Neural cell (in vitro differentiated cells): Measurements from ENCODE around the gene KRTCAP2. TPM values are rescaled to one million over a fixed set of nuclear protein-coding genes. Genes with fewer than 3 reads are reported as not detected.
"Not testable (repeated sequence)": the region's sequence is repeated elsewhere in the genome, so short reads cannot be mapped to it uniquely, and the experiment has no call there.

ENCODE experiments used
- H2AFZ ChIP-seq: fragments of 200-600, 300-800 bp; sonication (generic), shearing (Covaris generic); 2 replicates; pipeline ENCODE4 v1.6.0; 2014; ENCODE audit warnings: low read depth, mild to moderate bottlenecking, antibody characterized with exemption, low read length, moderate library complexity
- H3F3A ChIP-seq: fragments of 200-600 bp; shearing (Covaris generic); 2 replicates; pipeline ENCODE4 v1.6.1; 2016; ENCODE audit warnings: mild to moderate bottlenecking, moderate library complexity, mixed read lengths, antibody characterized with exemption, low read length; ENCODE audit not compliant: insufficient read depth, poor library complexity, severe bottlenecking
- H3K27ac ChIP-seq: fragments of 200-600, 300-800 bp; sonication (generic), shearing (Covaris generic); 2 replicates; pipeline ENCODE4 v1.5.1; 2014; ENCODE audit warnings: mild to moderate bottlenecking, low read length, moderate library complexity
- H3K27me3 ChIP-seq: fragments of 300-800, 200-600 bp; sonication (generic), shearing (Covaris generic); 2 replicates; pipeline ENCODE4 v1.6.0; 2014; ENCODE audit warnings: mild to moderate bottlenecking, low read depth, low read length, moderate library complexity; ENCODE audit not compliant: insufficient read depth
- H3K36me3 ChIP-seq: fragments of 300-800, 200-600 bp; sonication (generic), shearing (Covaris generic); 2 replicates; pipeline ENCODE4 v1.5.1; 2014; ENCODE audit warnings: mild to moderate bottlenecking, antibody characterized with exemption, low read length, moderate library complexity; ENCODE audit not compliant: insufficient read depth
- H3K4me2 ChIP-seq: fragments of 300-800, 200-600 bp; sonication (generic), shearing (Covaris generic); 2 replicates; pipeline ENCODE4 v1.6.0; 2014; ENCODE audit warnings: mild to moderate bottlenecking, low read length
- H3K4me3 ChIP-seq: fragments of 300-800, 200-600 bp; sonication (generic), shearing (Covaris generic); 2 replicates; pipeline ENCODE4 v1.5.1; 2014; ENCODE audit warnings: mild to moderate bottlenecking, low read length, moderate library complexity
- H3K79me2 ChIP-seq: fragments of 200-600 bp; shearing (Covaris generic); replicated peaks from 2 replicates; pipeline ENCODE4 v1.6.0; 2014; ENCODE audit warnings: mild to moderate bottlenecking, low read length, moderate library complexity; ENCODE audit not compliant: insufficient read depth
- H3K9ac ChIP-seq: fragments of 300-800, 200-600 bp; sonication (generic), shearing (Covaris generic); 2 replicates; pipeline ENCODE4 v1.6.1; 2016; ENCODE audit warnings: mild to moderate bottlenecking, low read length, mixed read lengths
- H3K9me2 ChIP-seq: fragments of 200-600 bp; shearing (Covaris generic); 2 replicates; pipeline ENCODE4 v1.6.1; 2016; ENCODE audit warnings: mild to moderate bottlenecking, low read length, mixed read lengths; ENCODE audit not compliant: insufficient read depth
- H3K9me3 ChIP-seq: fragments of 200-600, 300-800 bp; sonication (generic), shearing (Covaris generic); 2 replicates; pipeline ENCODE4 v1.6.1; 2016; ENCODE audit warnings: mild to moderate bottlenecking, mixed run types, low read length, moderate library complexity, mixed read lengths
- H4K20me1 ChIP-seq: fragments of 200-600 bp; shearing (Covaris generic); 2 replicates; pipeline ENCODE4 v1.6.1; 2016; ENCODE audit warnings: mild to moderate bottlenecking, mixed run types; ENCODE audit not compliant: insufficient read depth
- EP300 ChIP-seq: fragments of 450-650 bp; conservative IDR thresholded peaks from 2 replicates; pipeline ENCODE4 v1.6.1; 2014; ENCODE audit warnings: antibody characterized with exemption, mild to moderate bottlenecking, moderate library complexity; ENCODE audit not compliant: poor library complexity, severe bottlenecking
- EZH2 ChIP-seq: fragments of 200-600, 300-800 bp; shearing (Covaris generic), sonication (generic); IDR thresholded peaks from 2 replicates; pipeline ENCODE4 v1.6.1; 2014; ENCODE audit warnings: antibody characterized with exemption, low read length, borderline replicate concordance, mild to moderate bottlenecking; ENCODE audit not compliant: insufficient read depth, poor library complexity, severe bottlenecking
- MXI1 ChIP-seq: fragments of 450-650 bp; conservative IDR thresholded peaks from 2 replicates; pipeline ENCODE4 v1.6.1; 2014; ENCODE audit warnings: antibody characterized with exemption, mild to moderate bottlenecking; ENCODE audit not compliant: poor library complexity, severe bottlenecking
- POLR2AphosphoS5 ChIP-seq: IDR thresholded peaks from 2 replicates; pipeline ENCODE4 v1.6.1; 2012
- RAD21 ChIP-seq: fragments of 450-650 bp; conservative IDR thresholded peaks from 2 replicates; pipeline ENCODE4 v1.6.1; 2014; ENCODE audit warnings: antibody characterized with exemption, mild to moderate bottlenecking, moderate library complexity
- SMC3 ChIP-seq: fragments of 450-650 bp; conservative IDR thresholded peaks from 2 replicates; pipeline ENCODE4 v1.6.1; 2014; ENCODE audit warnings: antibody characterized with exemption, mild to moderate bottlenecking, moderate library complexity; ENCODE audit not compliant: poor library complexity
- TAF1 ChIP-seq: IDR thresholded peaks from 2 replicates; pipeline ENCODE4 v1.6.1; 2012; ENCODE audit warnings: low read depth
- polyA minus RNA-seq: library from RNA; depleted of rRNA, polyadenylated mRNA; stranded (reverse); fragments of >200 nt; gene quantifications from 2 replicates; pipeline ENCODE4 v1.2.3, GENCODE V29; 2014
- polyA plus RNA-seq: library from polyadenylated mRNA; depleted of rRNA; stranded (reverse); fragments of >200 nt; gene quantifications from 2 replicates; pipeline ENCODE4 v1.2.3, GENCODE V29; 2014
- TF ChIP-seq, protein P1 (sequence below): IDR thresholded peaks from 2 replicates; pipeline ENCODE4 v1.6.1; 2012; ENCODE audit warnings: borderline replicate concordance
- TF ChIP-seq, protein P2 (sequence below): fragments of 450-650 bp; IDR thresholded peaks from 2 replicates; pipeline ENCODE4 v1.5.1; 2014; ENCODE audit warnings: antibody characterized with exemption, mild to moderate bottlenecking, moderate library complexity; ENCODE audit not compliant: poor library complexity, severe bottlenecking

KRTCAP2 gene
- polyA plus RNA-seq (175 and 187 TPM in 2 replicates), polyA minus RNA-seq (43.6 and 54.6 TPM in 2 replicates)

GRCh38 chr1:155172732-155173477 lies at the start of gene KRTCAP2:
Gene KRTCAP2 (minus strand): TSS chr1:155173304. CDS start chr1:155173224, 80 bp downstream.
- peak within 1 kb of the TSS; percentile 91 for H3K4me2 ChIP-seq
- no peaks in the 10 kb centered on the region for H3K27me3 ChIP-seq
- no peaks in the 10 kb centered on the region for H4K20me1 ChIP-seq
- H3K36me3 ChIP-seq, result peaks cover 12% of the 10 kb centered on the region
- no peaks in the 10 kb centered on the region for H3K9me3 ChIP-seq
- H2AFZ ChIP-seq, result peak within 1 kb of the TSS; percentile 85
- H3K27ac ChIP-seq, result peak within 1 kb of the TSS; percentile 99
- peaks cover 37% of the 10 kb centered on the region for H3K79me2 ChIP-seq
- peak within 1 kb of the TSS; percentile 100 for H3K9ac ChIP-seq
- H3F3A ChIP-seq, result peaks cover 5% of the 10 kb centered on the region
- no peaks in the 10 kb centered on the region for H3K9me2 ChIP-seq
- peak within 1 kb of the TSS; percentile 93 for H3K4me3 ChIP-seq
- TF ChIP-seq, protein P1, sequence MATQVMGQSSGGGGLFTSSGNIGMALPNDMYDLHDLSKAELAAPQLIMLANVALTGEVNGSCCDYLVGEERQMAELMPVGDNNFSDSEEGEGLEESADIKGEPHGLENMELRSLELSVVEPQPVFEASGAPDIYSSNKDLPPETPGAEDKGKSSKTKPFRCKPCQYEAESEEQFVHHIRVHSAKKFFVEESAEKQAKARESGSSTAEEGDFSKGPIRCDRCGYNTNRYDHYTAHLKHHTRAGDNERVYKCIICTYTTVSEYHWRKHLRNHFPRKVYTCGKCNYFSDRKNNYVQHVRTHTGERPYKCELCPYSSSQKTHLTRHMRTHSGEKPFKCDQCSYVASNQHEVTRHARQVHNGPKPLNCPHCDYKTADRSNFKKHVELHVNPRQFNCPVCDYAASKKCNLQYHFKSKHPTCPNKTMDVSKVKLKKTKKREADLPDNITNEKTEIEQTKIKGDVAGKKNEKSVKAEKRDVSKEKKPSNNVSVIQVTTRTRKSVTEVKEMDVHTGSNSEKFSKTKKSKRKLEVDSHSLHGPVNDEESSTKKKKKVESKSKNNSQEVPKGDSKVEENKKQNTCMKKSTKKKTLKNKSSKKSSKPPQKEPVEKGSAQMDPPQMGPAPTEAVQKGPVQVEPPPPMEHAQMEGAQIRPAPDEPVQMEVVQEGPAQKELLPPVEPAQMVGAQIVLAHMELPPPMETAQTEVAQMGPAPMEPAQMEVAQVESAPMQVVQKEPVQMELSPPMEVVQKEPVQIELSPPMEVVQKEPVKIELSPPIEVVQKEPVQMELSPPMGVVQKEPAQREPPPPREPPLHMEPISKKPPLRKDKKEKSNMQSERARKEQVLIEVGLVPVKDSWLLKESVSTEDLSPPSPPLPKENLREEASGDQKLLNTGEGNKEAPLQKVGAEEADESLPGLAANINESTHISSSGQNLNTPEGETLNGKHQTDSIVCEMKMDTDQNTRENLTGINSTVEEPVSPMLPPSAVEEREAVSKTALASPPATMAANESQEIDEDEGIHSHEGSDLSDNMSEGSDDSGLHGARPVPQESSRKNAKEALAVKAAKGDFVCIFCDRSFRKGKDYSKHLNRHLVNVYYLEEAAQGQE, result peak; percentile 85
- peak; percentile 27 for TF ChIP-seq MXI1
- peak; percentile 14 for TF ChIP-seq EP300
- peak; percentile 68 for TF ChIP-seq RAD21
- peak; percentile 91 for TF ChIP-seq POLR2AphosphoS5
- TF ChIP-seq TAF1, result peak; percentile 89
- no peak for TF ChIP-seq EZH2
- TF ChIP-seq, protein P2, sequence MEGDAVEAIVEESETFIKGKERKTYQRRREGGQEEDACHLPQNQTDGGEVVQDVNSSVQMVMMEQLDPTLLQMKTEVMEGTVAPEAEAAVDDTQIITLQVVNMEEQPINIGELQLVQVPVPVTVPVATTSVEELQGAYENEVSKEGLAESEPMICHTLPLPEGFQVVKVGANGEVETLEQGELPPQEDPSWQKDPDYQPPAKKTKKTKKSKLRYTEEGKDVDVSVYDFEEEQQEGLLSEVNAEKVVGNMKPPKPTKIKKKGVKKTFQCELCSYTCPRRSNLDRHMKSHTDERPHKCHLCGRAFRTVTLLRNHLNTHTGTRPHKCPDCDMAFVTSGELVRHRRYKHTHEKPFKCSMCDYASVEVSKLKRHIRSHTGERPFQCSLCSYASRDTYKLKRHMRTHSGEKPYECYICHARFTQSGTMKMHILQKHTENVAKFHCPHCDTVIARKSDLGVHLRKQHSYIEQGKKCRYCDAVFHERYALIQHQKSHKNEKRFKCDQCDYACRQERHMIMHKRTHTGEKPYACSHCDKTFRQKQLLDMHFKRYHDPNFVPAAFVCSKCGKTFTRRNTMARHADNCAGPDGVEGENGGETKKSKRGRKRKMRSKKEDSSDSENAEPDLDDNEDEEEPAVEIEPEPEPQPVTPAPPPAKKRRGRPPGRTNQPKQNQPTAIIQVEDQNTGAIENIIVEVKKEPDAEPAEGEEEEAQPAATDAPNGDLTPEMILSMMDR, result peak; percentile 99
- peak; percentile 65 for TF ChIP-seq SMC3

GRCh38 chr1:155220211-155220965 lies 47.3 kb upstream of the KRTCAP2 start:
- H3K9ac ChIP-seq, H3K79me2 ChIP-seq, H3K27me3 ChIP-seq, H3K9me3 ChIP-seq, H3K4me2 ChIP-seq, H3K27ac ChIP-seq, H3F3A ChIP-seq, H3K4me3 ChIP-seq, H2AFZ ChIP-seq, H3K9me2 ChIP-seq, H3K36me3 ChIP-seq, H4K20me1 ChIP-seq: not testable (repeated sequence)
